H9 (cell line): ENCODE results near the gene LRCOL1. TPM values are rescaled to one million over a fixed set of nuclear protein-coding genes. Genes with fewer than 3 reads are reported as not detected.

Experiments
- DNase-seq: peaks from one replicate; pipeline ENCODE4 v3.0.0-alpha.2; 2017
- H2AFZ ChIP-seq: one replicate; pipeline ENCODE4 v1.6.1; 2013; ENCODE audit warnings: mild to moderate bottlenecking, low read length, control low read depth, moderate library complexity
- H2AK5ac ChIP-seq: 2 replicates; pipeline ENCODE4 v1.6.1; 2013; ENCODE audit warnings: low read length, control low read depth, mixed read lengths; ENCODE audit not compliant: insufficient read length
- H2BK120ac ChIP-seq: one replicate; pipeline ENCODE4 v1.6.1; 2013; ENCODE audit warnings: low read depth, mild to moderate bottlenecking, low read length, control low read depth, inconsistent platforms; ENCODE audit not compliant: poor library complexity, severe bottlenecking
- H2BK12ac ChIP-seq: 2 replicates; pipeline ENCODE4 v1.6.1; 2013; ENCODE audit warnings: low read length, control low read depth, mixed read lengths, low read depth; ENCODE audit not compliant: insufficient read length
- H2BK15ac ChIP-seq: 2 replicates; pipeline ENCODE4 v1.6.1; 2013; ENCODE audit warnings: low read depth, low read length, control low read depth
- H2BK20ac ChIP-seq: one replicate; pipeline ENCODE4 v1.6.1; 2013; ENCODE audit warnings: low read depth, mild to moderate bottlenecking, low read length, control low read depth, inconsistent platforms; ENCODE audit not compliant: poor library complexity, severe bottlenecking
- H2BK5ac ChIP-seq: 2 replicates; pipeline ENCODE4 v1.6.1; 2013; ENCODE audit warnings: low read length, control low read depth, mixed read lengths; ENCODE audit not compliant: insufficient read length
- H3K14ac ChIP-seq: 2 replicates; pipeline ENCODE4 v1.6.1; 2013; ENCODE audit warnings: low read length, control low read depth; ENCODE audit not compliant: insufficient read depth
- H3K18ac ChIP-seq: 2 replicates; pipeline ENCODE4 v1.6.1; 2013; ENCODE audit warnings: low read depth, mild to moderate bottlenecking, mixed read lengths, low read length, control low read depth; ENCODE audit not compliant: insufficient read length
- H3K23ac ChIP-seq: 2 replicates; pipeline ENCODE4 v1.6.1; 2013; ENCODE audit warnings: low read length, control low read depth, mixed read lengths, low read depth; ENCODE audit not compliant: insufficient read length
- H3K23me2 ChIP-seq: 2 replicates; pipeline ENCODE4 v1.6.1; 2013; ENCODE audit warnings: low read depth, mild to moderate bottlenecking, mixed read lengths, low read length, control low read depth; ENCODE audit not compliant: insufficient read length, poor library complexity, severe bottlenecking
- H3K27ac ChIP-seq: 2 replicates; pipeline ENCODE4 v1.5.1; 2013; ENCODE audit warnings: low read length, control low read depth, mixed read lengths, low read depth; ENCODE audit not compliant: insufficient read length
- H3K27me3 ChIP-seq: 2 replicates; pipeline ENCODE4 v1.6.1; 2013; ENCODE audit warnings: low read length, control low read depth, inconsistent platforms; ENCODE audit not compliant: insufficient read depth
- H3K4ac ChIP-seq: 2 replicates; pipeline ENCODE4 v1.6.1; 2013; ENCODE audit warnings: low read depth, mild to moderate bottlenecking, control low read depth, inconsistent platforms, low read length, moderate library complexity
- H3K4me1 ChIP-seq: 2 replicates; pipeline ENCODE4 v1.6.1; 2013; ENCODE audit warnings: low read length, control low read depth, inconsistent platforms; ENCODE audit not compliant: insufficient read depth
- H3K4me2 ChIP-seq: 2 replicates; pipeline ENCODE4 v1.6.1; 2013; ENCODE audit warnings: low read length, control low read depth, mixed read lengths; ENCODE audit not compliant: insufficient read length, insufficient read depth
- H3K56ac ChIP-seq: 2 replicates; pipeline ENCODE4 v1.6.1; 2013; ENCODE audit warnings: low read depth, mild to moderate bottlenecking, mixed read lengths, low read length, control low read depth; ENCODE audit not compliant: insufficient read length
- H3K79me1 ChIP-seq: 2 replicates; pipeline ENCODE4 v1.6.1; 2013; ENCODE audit warnings: low read depth, mild to moderate bottlenecking, moderate library complexity, low read length, control low read depth, inconsistent platforms; ENCODE audit not compliant: insufficient read depth, poor library complexity, severe bottlenecking
- H3K79me2 ChIP-seq: 2 replicates; pipeline ENCODE4 v1.6.1; 2013; ENCODE audit warnings: low read length, control low read depth, inconsistent platforms; ENCODE audit not compliant: insufficient read depth
- H3K9ac ChIP-seq: 2 replicates; pipeline ENCODE4 v1.6.1; 2013; ENCODE audit warnings: low read length, control low read depth, mixed read lengths; ENCODE audit not compliant: insufficient read length; ENCODE audit errors: extremely low read depth
- H3K9me3 ChIP-seq: one replicate; pipeline ENCODE4 v1.6.1; 2013; ENCODE audit warnings: low read depth, low read length, inconsistent platforms; ENCODE audit not compliant: control insufficient read depth
- H3T11ph ChIP-seq: one replicate; pipeline ENCODE4 v1.6.1; 2013; ENCODE audit warnings: mild to moderate bottlenecking, low read length, control low read depth, inconsistent platforms
- H4K20me1 ChIP-seq: one replicate; pipeline ENCODE4 v1.6.1; 2013; ENCODE audit not compliant: control insufficient read depth, insufficient read length, insufficient read depth
- H4K5ac ChIP-seq: 2 replicates; pipeline ENCODE4 v1.6.1; 2013; ENCODE audit warnings: low read depth, mild to moderate bottlenecking, mixed read lengths, low read length, control low read depth; ENCODE audit not compliant: insufficient read length
- H4K8ac ChIP-seq: replicated peaks from 2 replicates; pipeline ENCODE4 v1.6.1; 2013; ENCODE audit warnings: low read length, control low read depth, mixed read lengths, low read depth; ENCODE audit not compliant: insufficient read length
- H4K91ac ChIP-seq: 2 replicates; pipeline ENCODE4 v1.6.1; 2013; ENCODE audit warnings: low read depth, mild to moderate bottlenecking, moderate library complexity, mixed read lengths, low read length, control low read depth; ENCODE audit not compliant: insufficient read length
- H3K27ac Mint-ChIP-seq, 3 experiments: 2 replicates in 2 of 3; 3 replicates in 1 of 3; pipeline ENCODE4 v1.8.0; 2020 to 2021; ENCODE audit warnings: mixed read lengths in 3 of 3, mild to moderate bottlenecking in 1 of 3, moderate library complexity in 1 of 3
- H3K27me3 Mint-ChIP-seq: 2 replicates; pipeline ENCODE4 v1.8.0; 2021; ENCODE audit warnings: low read depth, mild to moderate bottlenecking, moderate library complexity, mixed read lengths
- H3K36me3 Mint-ChIP-seq, 3 experiments: 2 replicates in 2 of 3; 3 replicates in 1 of 3; pipeline ENCODE4 v1.8.0; 2020 to 2021; ENCODE audit warnings: low read depth in 3 of 3, mixed read lengths in 3 of 3; ENCODE audit not compliant: insufficient read depth in 1 of 3
- H3K4me1 Mint-ChIP-seq, 2 experiments: 2 replicates each; pipeline ENCODE4 v1.8.0; 2020; ENCODE audit warnings: mixed read lengths in 2 of 2
- H3K4me3 Mint-ChIP-seq, 2 experiments: 2 replicates in 1 of 2; 3 replicates in 1 of 2; pipeline ENCODE4 v1.8.0; 2020 to 2021; ENCODE audit warnings: mild to moderate bottlenecking in 2 of 2, mixed read lengths in 2 of 2, moderate library complexity in 1 of 2
- H3K9me3 Mint-ChIP-seq, 2 experiments: 2 replicates in 1 of 2; 3 replicates in 1 of 2; pipeline ENCODE4 v1.8.0; 2020; ENCODE audit warnings: mild to moderate bottlenecking in 2 of 2, mixed read lengths in 2 of 2, moderate library complexity in 1 of 2
- WGBS: extraction: QIAGEN DNeasy Blood & Tissue Kit; methylation state at CpG from one replicate; pipeline ENCODE4 v1.1.7; 2013; ENCODE audit warnings: missing lambda C conversion rate, low lambda C conversion rate, mixed read lengths; ENCODE audit not compliant: insufficient read length; ENCODE audit errors: extremely low coverage; 5-methylcytosine and 5-hydroxymethylcytosine counted together
- total RNA-seq: library from RNA; stranded (reverse); gene quantifications from 2 replicates; pipeline ENCODE4 v1.2.1, GENCODE V29; 2021
- TF ChIP-seq, protein P1 (sequence below): fragments of 200-600 bp; sonication (generic); conservative IDR thresholded peaks from 3 replicates; pipeline ENCODE4 v1.8.0; 2021; ENCODE audit warnings: antibody characterized with exemption, mild to moderate bottlenecking

The LRCOL1 gene
- total RNA-seq, 1 experiment from 2014 or later, result not detected

DNA sequence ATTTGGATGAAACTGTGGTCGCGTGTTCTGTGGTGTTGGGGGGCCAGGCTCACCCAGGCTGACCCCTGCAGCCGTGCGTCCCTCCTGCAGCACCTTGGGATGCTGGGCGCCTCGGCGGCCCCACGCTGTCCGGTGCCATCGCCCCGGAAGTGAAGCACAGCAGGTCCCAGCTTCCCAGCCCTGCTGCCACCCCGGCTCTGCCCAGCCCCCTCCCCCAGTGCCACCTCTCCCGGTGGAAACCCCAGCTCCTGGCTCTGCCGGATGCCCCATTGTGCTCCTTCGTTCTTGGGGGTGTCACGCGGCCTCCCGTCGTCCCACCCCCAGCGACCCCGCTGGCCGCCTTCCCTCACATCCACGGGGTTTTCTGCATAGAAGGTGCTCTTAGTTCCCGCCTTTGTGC is 25.2 kb downstream of the LRCOL1 start:
- Histone ChIP-seq H3K9ac (no peak overlapping the region), H3K79me1 (no peaks in the 10 kb centered on the region), H3K18ac (no peak overlapping the region), H3K56ac (no peak overlapping the region), H3K4ac (no peak overlapping the region), H2BK15ac (no peak overlapping the region), H3K27ac (no peak overlapping the region), H4K20me1 (no peaks in the 10 kb centered on the region), H4K5ac (no peak overlapping the region), H3K23ac (no peak overlapping the region), H2BK120ac (no peak overlapping the region), H2BK5ac (no peak overlapping the region), H3K9me3 (no peaks in the 10 kb centered on the region), H2BK20ac (no peak overlapping the region), H2AFZ (no peak overlapping the region), H3K23me2 (peaks cover 16% of the 10 kb centered on the region), H3K14ac (no peak overlapping the region), H3K27me3 (peaks cover 36% of the 10 kb centered on the region; the same call in 1 of the 2 replicates), H4K91ac (no peak overlapping the region), H3K4me2 (no peak overlapping the region), H3K4me1 (no peaks in the 10 kb centered on the region), H3K79me2 (no peaks in the 10 kb centered on the region), H3T11ph (no peak overlapping the region), H2AK5ac (no peak overlapping the region), H2BK12ac (no peak overlapping the region), H4K8ac (no peak overlapping the region)
- H3K27ac Mint-ChIP-seq, result no peak overlapping the region
- H3K4me1 Mint-ChIP-seq, result peaks cover 4 to 10% of the 10 kb centered on the region in 2 experiments
- no peaks in the 10 kb centered on the region; a peak in 1 of 5 replicates for H3K9me3 Mint-ChIP-seq
- no peak for DNase-seq
- H3K27me3 Mint-ChIP-seq, result peaks cover 92% of the 10 kb centered on the region
- TF ChIP-seq, protein P1, sequence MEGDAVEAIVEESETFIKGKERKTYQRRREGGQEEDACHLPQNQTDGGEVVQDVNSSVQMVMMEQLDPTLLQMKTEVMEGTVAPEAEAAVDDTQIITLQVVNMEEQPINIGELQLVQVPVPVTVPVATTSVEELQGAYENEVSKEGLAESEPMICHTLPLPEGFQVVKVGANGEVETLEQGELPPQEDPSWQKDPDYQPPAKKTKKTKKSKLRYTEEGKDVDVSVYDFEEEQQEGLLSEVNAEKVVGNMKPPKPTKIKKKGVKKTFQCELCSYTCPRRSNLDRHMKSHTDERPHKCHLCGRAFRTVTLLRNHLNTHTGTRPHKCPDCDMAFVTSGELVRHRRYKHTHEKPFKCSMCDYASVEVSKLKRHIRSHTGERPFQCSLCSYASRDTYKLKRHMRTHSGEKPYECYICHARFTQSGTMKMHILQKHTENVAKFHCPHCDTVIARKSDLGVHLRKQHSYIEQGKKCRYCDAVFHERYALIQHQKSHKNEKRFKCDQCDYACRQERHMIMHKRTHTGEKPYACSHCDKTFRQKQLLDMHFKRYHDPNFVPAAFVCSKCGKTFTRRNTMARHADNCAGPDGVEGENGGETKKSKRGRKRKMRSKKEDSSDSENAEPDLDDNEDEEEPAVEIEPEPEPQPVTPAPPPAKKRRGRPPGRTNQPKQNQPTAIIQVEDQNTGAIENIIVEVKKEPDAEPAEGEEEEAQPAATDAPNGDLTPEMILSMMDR, result no peak
- WGBS, result no CpG with 5 or more reads among the region's 24 CpGs
- peaks cover 0 to 4% (median 2%) of the 10 kb centered on the region in 3 experiments; a peak in 4 of 7 replicates for H3K36me3 Mint-ChIP-seq
- no peak overlapping the region; a peak in 1 of 5 replicates for H3K4me3 Mint-ChIP-seq
